ENCODE results near the gene ZNF302. TPM values are rescaled to one million over a fixed set of nuclear protein-coding genes. Genes with fewer than 3 reads are reported as not detected.

ZNF302 gene
- total RNA-seq: 10 to 100 TPM; 21.3 to 30.9 TPM

DNA sequence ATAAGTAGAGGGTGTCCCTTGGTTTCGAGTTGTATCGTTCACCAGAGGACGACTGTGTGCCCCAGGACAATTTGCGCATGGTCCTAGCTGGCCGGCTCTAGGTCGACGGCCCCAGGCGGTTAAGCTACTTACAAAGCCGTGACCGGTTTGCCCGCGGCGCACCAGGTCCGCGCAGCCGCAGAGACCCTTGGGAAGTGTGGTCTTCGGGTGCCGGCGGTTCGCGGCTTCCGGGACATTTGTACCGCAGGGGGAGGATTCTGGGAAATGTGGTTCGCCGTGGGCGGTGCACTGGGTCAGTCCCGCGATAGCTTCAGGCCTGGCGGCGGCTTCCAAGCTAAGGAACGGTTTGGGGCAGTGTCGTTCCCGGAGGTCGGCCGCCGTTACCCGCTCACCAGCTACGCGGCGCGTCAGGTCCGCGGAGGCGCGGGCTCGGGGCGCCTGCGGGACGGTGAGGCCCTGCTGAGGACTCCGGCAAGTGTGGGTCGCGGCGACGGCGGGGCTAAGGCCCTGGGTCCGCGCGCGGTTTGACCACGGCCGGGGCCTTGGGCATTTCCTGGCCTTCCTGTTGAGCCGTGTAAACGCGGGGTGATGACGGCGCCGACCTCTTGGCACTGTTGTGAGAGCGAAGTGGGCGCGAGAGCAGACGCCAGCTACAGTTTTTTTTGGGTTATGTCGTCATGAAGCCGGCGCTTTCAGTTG, at the start of gene ZNF302:
Gene ZNF302 (plus strand): TSS at position 293 of the 699 bp plus-strand sequence. CDS start 1,127 bp downstream, outside the sequence.
- Histone ChIP-seq H3K4me3 (peak within 1 kb of the TSS; percentile 82), H3K9me3 (peaks cover 24% of the 10 kb centered on the region), H3K4me1 (ENCODE audit: control insufficient read depth in 1 of 2, low read depth in 2 of 2) (peaks cover 4 to 18% of the 10 kb centered on the region in 2 donors), H3K36me3 (peaks cover 26% of the 10 kb centered on the region), H3K27ac (peak within 1 kb of the TSS; percentile 95 to 98), H3K27me3 (replicated peaks; ENCODE audit: insufficient read depth) (no peaks in the 10 kb centered on the region)
- DNase-seq (ENCODE audit: low spot score): peak; percentile 91
- TF ChIP-seq, protein P1, sequence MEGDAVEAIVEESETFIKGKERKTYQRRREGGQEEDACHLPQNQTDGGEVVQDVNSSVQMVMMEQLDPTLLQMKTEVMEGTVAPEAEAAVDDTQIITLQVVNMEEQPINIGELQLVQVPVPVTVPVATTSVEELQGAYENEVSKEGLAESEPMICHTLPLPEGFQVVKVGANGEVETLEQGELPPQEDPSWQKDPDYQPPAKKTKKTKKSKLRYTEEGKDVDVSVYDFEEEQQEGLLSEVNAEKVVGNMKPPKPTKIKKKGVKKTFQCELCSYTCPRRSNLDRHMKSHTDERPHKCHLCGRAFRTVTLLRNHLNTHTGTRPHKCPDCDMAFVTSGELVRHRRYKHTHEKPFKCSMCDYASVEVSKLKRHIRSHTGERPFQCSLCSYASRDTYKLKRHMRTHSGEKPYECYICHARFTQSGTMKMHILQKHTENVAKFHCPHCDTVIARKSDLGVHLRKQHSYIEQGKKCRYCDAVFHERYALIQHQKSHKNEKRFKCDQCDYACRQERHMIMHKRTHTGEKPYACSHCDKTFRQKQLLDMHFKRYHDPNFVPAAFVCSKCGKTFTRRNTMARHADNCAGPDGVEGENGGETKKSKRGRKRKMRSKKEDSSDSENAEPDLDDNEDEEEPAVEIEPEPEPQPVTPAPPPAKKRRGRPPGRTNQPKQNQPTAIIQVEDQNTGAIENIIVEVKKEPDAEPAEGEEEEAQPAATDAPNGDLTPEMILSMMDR (IDR thresholded peaks at IDR 0.05): no peak
- ATAC-seq (ENCODE audit: insufficient number of reproducible peaks, low FRiP score, low read depth): peak; percentile 99

DNA sequence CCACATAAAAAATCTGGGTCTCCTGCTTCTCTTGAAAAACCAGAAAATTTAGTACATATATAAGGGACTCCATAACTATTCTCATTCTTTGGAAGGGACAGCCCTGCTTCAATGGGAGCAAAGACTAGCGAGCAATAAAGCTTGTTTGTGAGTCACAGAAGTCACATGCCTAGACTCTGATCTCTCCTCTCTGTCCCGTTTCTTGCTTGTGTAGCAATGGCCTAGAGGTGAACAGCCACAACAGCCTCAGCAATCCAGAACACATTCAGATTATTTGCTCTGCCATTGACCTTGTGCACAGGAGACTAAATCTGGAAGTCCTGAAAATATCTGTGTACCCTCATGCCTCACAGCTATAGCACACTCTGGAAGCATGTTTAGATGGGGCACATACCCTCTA, 43.7 kb upstream of the ZNF302 start:
- Histone ChIP-seq H3K27ac (no peak overlapping the region), H3K4me3 (no peak overlapping the region), H3K27me3 (replicated peaks; ENCODE audit: insufficient read depth) (no peaks in the 10 kb centered on the region), H3K4me1 (ENCODE audit: control insufficient read depth in 1 of 2, low read depth in 2 of 2) (no peaks in the 10 kb centered on the region), H3K9me3 (peaks cover 9% of the 10 kb centered on the region), H3K36me3 (no peaks in the 10 kb centered on the region)
- TF ChIP-seq, protein P1 (IDR thresholded peaks at IDR 0.05): no peak
- DNase-seq (ENCODE audit: low spot score): no peak
- ATAC-seq (ENCODE audit: insufficient number of reproducible peaks, low FRiP score, low read depth): no peak

DNA sequence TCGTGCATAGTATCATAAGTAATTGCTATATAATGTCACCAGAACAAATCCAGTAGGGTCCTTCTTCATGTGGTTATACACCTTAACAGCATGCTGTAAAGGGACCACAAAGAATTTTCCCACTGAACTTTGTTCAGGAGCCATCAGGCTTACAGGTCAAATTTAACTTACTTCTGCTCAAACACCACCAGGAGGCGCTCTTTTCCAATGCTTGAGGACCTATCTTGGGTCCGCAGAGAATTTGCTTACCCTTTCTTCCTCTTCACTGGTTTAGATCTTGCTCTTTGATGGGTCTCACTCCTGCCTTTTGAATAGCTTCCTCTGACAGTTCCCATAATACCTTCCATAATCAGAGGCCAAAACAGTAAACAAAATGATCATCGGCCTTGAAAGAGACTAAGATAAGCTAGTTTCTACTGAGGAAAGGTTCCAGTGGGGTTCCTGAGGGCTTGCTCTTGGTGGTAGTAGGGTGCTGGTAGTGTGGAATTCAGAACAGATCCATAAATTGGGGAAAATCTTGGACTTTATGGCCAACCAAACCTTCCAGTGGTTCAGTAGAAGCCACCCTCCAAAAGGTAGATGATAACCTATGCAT, 37.9 kb upstream of the ZNF302 start:
- H3K9me3 ChIP-seq: peaks cover 9% of the 10 kb centered on the region
- H3K27ac ChIP-seq: no peak overlapping the region
- TF ChIP-seq, protein P1 (IDR thresholded peaks at IDR 0.05): peak; percentile 74
- ATAC-seq (ENCODE audit: insufficient number of reproducible peaks, low FRiP score, low read depth) (no peak), DNase-seq (ENCODE audit: low spot score) (no peak)
- H3K4me1 ChIP-seq (ENCODE audit: control insufficient read depth in 1 of 2, low read depth in 2 of 2): no peaks in the 10 kb centered on the region
- no peaks in the 10 kb centered on the region for H3K27me3 ChIP-seq (replicated peaks; ENCODE audit: insufficient read depth)
- H3K4me3 ChIP-seq: no peak overlapping the region
- H3K36me3 ChIP-seq: no peaks in the 10 kb centered on the region

DNA sequence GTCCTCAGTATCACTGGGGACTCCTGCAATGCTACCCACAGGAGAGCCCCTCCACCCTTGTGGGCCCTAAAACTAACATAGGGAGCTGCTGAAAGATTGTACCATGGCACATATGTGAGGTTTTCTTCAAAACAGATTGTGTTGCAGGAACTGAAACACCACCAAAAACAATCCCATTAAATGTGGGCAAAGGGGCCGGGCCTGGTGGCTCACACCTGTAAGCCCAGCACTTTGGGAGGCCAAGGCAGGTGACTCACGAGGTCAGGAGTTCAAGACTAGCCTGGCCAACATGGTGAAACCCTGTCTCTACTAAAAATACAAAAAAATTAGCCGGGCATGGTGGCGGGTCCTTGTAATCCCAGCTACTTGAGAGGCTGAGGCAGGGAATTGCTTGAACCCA, 35.2 kb upstream of the ZNF302 start:
- Histone ChIP-seq H3K27ac (no peak overlapping the region), H3K36me3 (no peaks in the 10 kb centered on the region), H3K9me3 (no peaks in the 10 kb centered on the region), H3K27me3 (replicated peaks; ENCODE audit: insufficient read depth) (no peaks in the 10 kb centered on the region), H3K4me3 (no peak overlapping the region), H3K4me1 (ENCODE audit: control insufficient read depth in 1 of 2, low read depth in 2 of 2) (no peaks in the 10 kb centered on the region)
- no peak for ATAC-seq (ENCODE audit: insufficient number of reproducible peaks, low FRiP score, low read depth)
- TF ChIP-seq, protein P1 (IDR thresholded peaks at IDR 0.05): no peak
- DNase-seq (ENCODE audit: low spot score): no peak

DNA sequence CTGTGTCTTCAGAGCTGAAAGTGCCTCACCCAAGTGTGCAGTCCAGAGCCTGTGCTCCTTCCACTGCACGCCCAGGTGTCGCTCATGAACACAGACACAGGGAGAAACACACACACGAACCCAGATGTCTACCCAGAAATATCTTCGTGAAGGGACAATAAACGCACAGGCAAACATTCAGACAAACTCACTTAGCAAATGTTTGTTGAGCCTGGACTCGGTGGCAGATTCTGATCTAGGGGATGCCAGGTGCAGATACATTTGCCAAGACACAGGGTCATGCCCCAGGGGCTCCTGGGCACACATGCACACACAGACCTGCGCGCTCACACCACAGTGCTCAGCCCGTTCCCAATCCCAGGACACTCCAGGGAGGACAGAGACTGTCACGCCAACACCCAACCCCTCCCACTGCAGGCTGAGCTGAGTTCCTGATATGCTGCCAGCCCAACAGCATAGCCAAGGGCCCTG, 32.5 kb upstream of the ZNF302 start:
- no peaks in the 10 kb centered on the region for H3K9me3 ChIP-seq
- no peaks in the 10 kb centered on the region for H3K27me3 ChIP-seq (replicated peaks; ENCODE audit: insufficient read depth)
- H3K4me1 ChIP-seq (ENCODE audit: control insufficient read depth in 1 of 2, low read depth in 2 of 2): no peaks in the 10 kb centered on the region
- no peak overlapping the region for H3K27ac ChIP-seq
- TF ChIP-seq, protein P1 (IDR thresholded peaks at IDR 0.05): no peak
- H3K4me3 ChIP-seq: no peak overlapping the region
- no peak for DNase-seq (ENCODE audit: low spot score)
- no peaks in the 10 kb centered on the region for H3K36me3 ChIP-seq
- ATAC-seq (ENCODE audit: insufficient number of reproducible peaks, low FRiP score, low read depth): no peak

Measured in thoracic aorta (tissue), 2 donors.